Astrocyte (in vitro differentiated cells and primary cell): ENCODE data around the gene ZNF185. TPM values are rescaled to one million over a fixed set of nuclear protein-coding genes. Genes with fewer than 3 reads are reported as not detected.
A peak's percentile ranks its signal among the peaks of the same experiment; 100 is the strongest.

Experiments used
- DNase-seq: peaks from one replicate; pipeline ENCODE4 v3.0.0-alpha.2; 2010; ENCODE audit warnings: low read depth
- FAIRE-seq: peaks from 2 replicates; lab custom pipeline; 2011; peaks lifted over from hg19 to GRCh38; lab: Jason Lieb, UNC
- H2AFZ ChIP-seq: 2 replicates; pipeline ENCODE4 v1.6.0; 2012; ENCODE audit warnings: low read depth, low read length, inconsistent platforms
- H3K27ac ChIP-seq: 2 replicates; pipeline ENCODE4 v1.5.1; 2011; ENCODE audit warnings: low read depth, low read length, inconsistent platforms
- H3K27me3 ChIP-seq: 2 replicates; pipeline ENCODE4 v1.6.0; 2011; ENCODE audit warnings: low read length, inconsistent platforms; ENCODE audit not compliant: insufficient read depth
- H3K36me3 ChIP-seq: 2 replicates; pipeline ENCODE4 v1.5.1; 2011; ENCODE audit warnings: low read length, inconsistent platforms; ENCODE audit not compliant: insufficient read depth
- H3K4me1 ChIP-seq: 2 replicates; pipeline ENCODE4 v1.5.1; 2011; ENCODE audit warnings: low read length, inconsistent platforms; ENCODE audit not compliant: insufficient read depth
- H3K4me2 ChIP-seq: 2 replicates; pipeline ENCODE4 v1.6.0; 2012; ENCODE audit warnings: low read length, inconsistent platforms
- H3K4me3 ChIP-seq: 2 replicates; pipeline ENCODE4 v1.5.1; 2011; ENCODE audit warnings: low read depth, mild to moderate bottlenecking, low read length, inconsistent platforms; ENCODE audit not compliant: insufficient read depth
- H3K79me2 ChIP-seq: 2 replicates; pipeline ENCODE4 v1.6.0; 2012; ENCODE audit warnings: mild to moderate bottlenecking, low read length, inconsistent platforms; ENCODE audit not compliant: insufficient read depth
- H3K9ac ChIP-seq: 2 replicates; pipeline ENCODE4 v1.6.0; 2012; ENCODE audit warnings: mild to moderate bottlenecking, low read length, inconsistent platforms
- H3K9me3 ChIP-seq: 2 replicates; pipeline ENCODE4 v1.5.1; 2012; ENCODE audit warnings: low read depth, mild to moderate bottlenecking, low read length, inconsistent platforms; ENCODE audit not compliant: insufficient read depth
- H4K20me1 ChIP-seq: 2 replicates; pipeline ENCODE4 v1.6.0; 2012; ENCODE audit warnings: low read length, inconsistent platforms; ENCODE audit not compliant: insufficient read depth
- H3K27ac Mint-ChIP-seq: one replicate; pipeline ENCODE4 v1.8.0; 2021; ENCODE audit warnings: mild to moderate bottlenecking, mixed read lengths; ENCODE audit not compliant: unreplicated experiment
- H3K27me3 Mint-ChIP-seq: one replicate; pipeline ENCODE4 v1.8.0; 2021; ENCODE audit warnings: low read depth, mixed read lengths; ENCODE audit not compliant: unreplicated experiment
- H3K36me3 Mint-ChIP-seq: one replicate; pipeline ENCODE4 v1.8.0; 2021; ENCODE audit warnings: low read depth, mixed read lengths; ENCODE audit not compliant: unreplicated experiment
- H3K4me1 Mint-ChIP-seq: one replicate; pipeline ENCODE4 v1.8.0; 2021; ENCODE audit warnings: low read depth, mixed read lengths; ENCODE audit not compliant: unreplicated experiment
- H3K4me3 Mint-ChIP-seq: one replicate; pipeline ENCODE4 v1.8.0; 2021; ENCODE audit warnings: mild to moderate bottlenecking, moderate library complexity, mixed read lengths; ENCODE audit not compliant: unreplicated experiment
- H3K9me3 Mint-ChIP-seq: one replicate; pipeline ENCODE4 v1.8.0; 2021; ENCODE audit warnings: mild to moderate bottlenecking, mixed read lengths; ENCODE audit not compliant: unreplicated experiment
- EZH2 ChIP-seq: IDR thresholded peaks from 2 replicates; pipeline ENCODE4 v1.6.1; 2012; ENCODE audit warnings: mild to moderate bottlenecking, low read length, inconsistent platforms; ENCODE audit not compliant: insufficient read depth
- total RNA-seq: library from RNA; stranded (reverse); gene quantifications from 2 replicates; pipeline ENCODE4 v1.2.1, GENCODE V29; 2021
- TF ChIP-seq, protein P1 (sequence below): IDR thresholded peaks from 2 replicates; pipeline ENCODE4 v1.5.1; 2011; ENCODE audit warnings: low read depth, mild to moderate bottlenecking, inconsistent platforms, low read length, moderate library complexity; ENCODE audit not compliant: insufficient read depth

The ZNF185 gene
- total RNA-seq, 1 donor from 2014 or later: 16.2 TPM

DNA sequence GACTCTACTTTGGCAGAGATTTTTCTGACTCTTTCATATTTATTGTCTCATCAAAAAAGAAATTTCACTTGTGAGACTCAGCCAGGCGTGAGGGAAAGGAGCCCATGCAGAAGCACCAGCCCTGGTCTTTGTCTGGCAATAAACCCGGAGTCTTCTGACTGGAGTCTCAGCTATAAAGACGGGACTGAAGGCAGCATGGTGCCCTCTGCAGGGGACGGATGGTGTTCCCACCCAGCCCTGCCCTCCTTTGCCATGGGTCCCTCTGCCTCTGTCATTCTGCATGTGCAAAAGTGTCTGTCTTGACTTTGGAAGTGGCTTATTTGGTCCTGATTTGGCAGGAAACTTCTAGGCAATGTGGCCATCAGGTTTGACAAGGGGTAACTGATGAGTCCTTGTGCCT, 14.2 kb downstream of the ZNF185 start:
- Histone ChIP-seq H3K27ac (no peak overlapping the region), H4K20me1 (no peaks in the 10 kb centered on the region), H3K27me3 (no peaks in the 10 kb centered on the region), H3K9ac (no peak overlapping the region), H3K9me3 (no peaks in the 10 kb centered on the region), H3K36me3 (no peaks in the 10 kb centered on the region), H3K79me2 (no peaks in the 10 kb centered on the region), H3K4me1 (peaks cover 15% of the 10 kb centered on the region), H3K4me2 (no peak overlapping the region), H2AFZ (no peak overlapping the region), H3K4me3 (no peak overlapping the region)
- H3K4me3 Mint-ChIP-seq: no peak overlapping the region
- no peak for DNase-seq
- H3K27me3 Mint-ChIP-seq: no peaks in the 10 kb centered on the region
- H3K27ac Mint-ChIP-seq: peak overlapping the region; percentile 12
- no peaks in the 10 kb centered on the region for H3K36me3 Mint-ChIP-seq
- TF ChIP-seq, protein P1, sequence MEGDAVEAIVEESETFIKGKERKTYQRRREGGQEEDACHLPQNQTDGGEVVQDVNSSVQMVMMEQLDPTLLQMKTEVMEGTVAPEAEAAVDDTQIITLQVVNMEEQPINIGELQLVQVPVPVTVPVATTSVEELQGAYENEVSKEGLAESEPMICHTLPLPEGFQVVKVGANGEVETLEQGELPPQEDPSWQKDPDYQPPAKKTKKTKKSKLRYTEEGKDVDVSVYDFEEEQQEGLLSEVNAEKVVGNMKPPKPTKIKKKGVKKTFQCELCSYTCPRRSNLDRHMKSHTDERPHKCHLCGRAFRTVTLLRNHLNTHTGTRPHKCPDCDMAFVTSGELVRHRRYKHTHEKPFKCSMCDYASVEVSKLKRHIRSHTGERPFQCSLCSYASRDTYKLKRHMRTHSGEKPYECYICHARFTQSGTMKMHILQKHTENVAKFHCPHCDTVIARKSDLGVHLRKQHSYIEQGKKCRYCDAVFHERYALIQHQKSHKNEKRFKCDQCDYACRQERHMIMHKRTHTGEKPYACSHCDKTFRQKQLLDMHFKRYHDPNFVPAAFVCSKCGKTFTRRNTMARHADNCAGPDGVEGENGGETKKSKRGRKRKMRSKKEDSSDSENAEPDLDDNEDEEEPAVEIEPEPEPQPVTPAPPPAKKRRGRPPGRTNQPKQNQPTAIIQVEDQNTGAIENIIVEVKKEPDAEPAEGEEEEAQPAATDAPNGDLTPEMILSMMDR: no peak
- TF ChIP-seq EZH2: no peak
- H3K4me1 Mint-ChIP-seq: peaks cover 4% of the 10 kb centered on the region
- FAIRE-seq: peak; percentile 17
- no peaks in the 10 kb centered on the region for H3K9me3 Mint-ChIP-seq

DNA sequence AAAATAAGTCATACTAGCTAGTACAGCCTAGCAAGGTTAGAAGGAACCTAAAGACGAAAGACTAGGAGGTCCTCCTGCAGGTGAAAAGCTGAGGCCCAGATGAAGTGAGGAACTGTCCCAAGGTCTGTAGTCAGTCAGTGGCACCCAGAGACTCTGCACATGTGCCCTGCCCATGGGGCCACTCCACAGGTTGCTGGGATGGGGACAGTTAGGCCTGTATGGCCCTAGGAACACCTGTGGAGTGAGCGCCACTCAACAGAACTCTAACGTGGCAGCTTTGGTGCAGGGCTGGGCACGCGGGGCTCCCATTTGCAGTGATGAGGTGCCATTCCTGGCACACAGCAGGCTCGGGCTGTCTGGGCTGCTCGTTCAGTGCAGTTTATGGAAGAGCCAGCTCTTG, 14.8 kb downstream of the ZNF185 start:
- H3K36me3 ChIP-seq: no peaks in the 10 kb centered on the region
- H3K27ac ChIP-seq: no peak overlapping the region
- H2AFZ ChIP-seq: no peak overlapping the region
- no peak overlapping the region for H3K4me2 ChIP-seq
- no peaks in the 10 kb centered on the region for H3K36me3 Mint-ChIP-seq
- no peaks in the 10 kb centered on the region for H3K4me1 Mint-ChIP-seq
- no peaks in the 10 kb centered on the region for H3K9me3 ChIP-seq
- no peak overlapping the region for H3K4me3 Mint-ChIP-seq
- H3K27ac Mint-ChIP-seq: no peak overlapping the region
- no peaks in the 10 kb centered on the region for H3K27me3 Mint-ChIP-seq
- DNase-seq: no peak
- H3K9ac ChIP-seq: no peak overlapping the region
- no peaks in the 10 kb centered on the region for H3K27me3 ChIP-seq
- H3K4me1 ChIP-seq: peaks cover 11% of the 10 kb centered on the region
- no peaks in the 10 kb centered on the region for H4K20me1 ChIP-seq
- no peak overlapping the region for H3K4me3 ChIP-seq
- FAIRE-seq: no peak
- no peak for TF ChIP-seq EZH2
- TF ChIP-seq, protein P1: no peak
- no peaks in the 10 kb centered on the region for H3K79me2 ChIP-seq
- H3K9me3 Mint-ChIP-seq: no peaks in the 10 kb centered on the region

DNA sequence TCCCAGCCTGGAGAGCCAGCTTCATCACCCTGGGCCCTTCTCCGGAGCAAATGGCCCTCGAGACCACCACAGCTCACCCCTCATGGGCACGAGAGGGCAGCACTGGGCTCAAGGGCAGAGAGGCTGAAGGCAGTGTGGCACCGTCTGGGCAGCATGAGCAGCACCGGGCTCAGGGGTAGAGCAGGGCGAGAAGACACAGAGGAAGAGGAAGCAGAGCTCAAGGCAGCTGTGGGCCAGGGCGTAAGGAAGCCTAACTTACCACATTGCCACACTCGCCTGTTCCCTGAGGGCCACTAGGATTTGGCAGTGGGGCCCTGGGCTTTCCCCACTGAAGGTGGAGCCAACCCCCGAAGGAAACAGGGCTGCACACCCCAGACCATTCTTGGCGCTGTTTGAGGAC, 15.5 kb downstream of the ZNF185 start:
- no peak overlapping the region for H3K4me2 ChIP-seq
- no peak for DNase-seq
- Mint-ChIP-seq H3K9me3 (no peaks in the 10 kb centered on the region), H3K36me3 (no peaks in the 10 kb centered on the region), H3K4me3 (no peak overlapping the region), H3K4me1 (no peaks in the 10 kb centered on the region), H3K27me3 (no peaks in the 10 kb centered on the region), H3K27ac (no peak overlapping the region)
- H2AFZ ChIP-seq: no peak overlapping the region
- H3K4me1 ChIP-seq: peaks cover 10% of the 10 kb centered on the region
- H3K79me2 ChIP-seq: no peaks in the 10 kb centered on the region
- no peaks in the 10 kb centered on the region for H4K20me1 ChIP-seq
- no peak for FAIRE-seq
- H3K27ac ChIP-seq: no peak overlapping the region
- no peak overlapping the region for H3K4me3 ChIP-seq
- TF ChIP-seq, protein P1: no peak
- TF ChIP-seq EZH2: no peak
- no peaks in the 10 kb centered on the region for H3K36me3 ChIP-seq
- H3K9ac ChIP-seq: no peak overlapping the region
- no peaks in the 10 kb centered on the region for H3K9me3 ChIP-seq
- H3K27me3 ChIP-seq: no peaks in the 10 kb centered on the region
